T-cell (primary cell): ENCODE measurements around the gene TMEM184A. TPM values are rescaled to one million over a fixed set of nuclear protein-coding genes. Genes with fewer than 3 reads are reported as not detected.
A peak's percentile ranks its signal among the peaks of the same experiment; 100 is the strongest.

Experiments used
- ATAC-seq, 4 experiments: fragments of 200-7000 bp in 3 of 4; fragments of 150-1000 bp in 1 of 4; cut with Tn5 transposase; replicated peaks in 1 of 4; 1 replicate in 3 of 4; 2 replicates in 1 of 4; pipeline ENCODE4 v1.10.0; 2021; ENCODE audit warnings: moderate library complexity in 3 of 4, mild to moderate bottlenecking in 2 of 4, moderate number of reproducible peaks in 1 of 4
- CTCF ChIA-PET, 2 donors: fragments of 300-600 bp; sonication (Branson Sonifier 250); formaldehyde crosslinking; loops; one replicate each; lab custom pipeline; 2022; ENCODE audit warnings: antibody characterized with exemption in 2 of 2; lab: Charles Lee
- POLR2A ChIA-PET, 2 donors: fragments of 300-600 bp; sonication (Branson Sonifier 250); formaldehyde crosslinking; loops; one replicate each; lab custom pipeline; 2022; ENCODE audit warnings: antibody characterized with exemption in 2 of 2; lab: Charles Lee
- DNase-seq, 35 experiments: peaks; one replicate each; pipeline versions ENCODE4 v3.0.0 to v3.0.0-alpha.2; 2013 to 2023
- H3K27ac ChIP-seq: one replicate; pipeline ENCODE4 v1.5.1; 2013; ENCODE audit warnings: low read length
- H3K27me3 ChIP-seq, 2 experiments: replicated peaks in 1 of 2; 1 replicate in 1 of 2; 2 replicates in 1 of 2; pipeline versions ENCODE4 v1.6.1 to v1.7.0; 2013; ENCODE audit warnings: low read length in 1 of 2, mixed read lengths in 1 of 2; ENCODE audit not compliant: control insufficient read depth in 2 of 2, insufficient read depth in 2 of 2; ENCODE audit errors: extremely low read depth in 1 of 2
- H3K36me3 ChIP-seq, 2 donors: 1 replicate in 1 of 2; 2 replicates in 1 of 2; pipeline versions ENCODE4 v1.6.1 to v1.7.0; 2013; ENCODE audit warnings: low read length in 1 of 2; ENCODE audit not compliant: control insufficient read depth in 2 of 2, insufficient read depth in 1 of 2; ENCODE audit errors: extremely low read depth in 1 of 2
- H3K4me1 ChIP-seq, 2 experiments: 1 replicate in 1 of 2; 2 replicates in 1 of 2; pipeline versions ENCODE4 v1.6.1 to v1.7.0; 2013; ENCODE audit warnings: low read length in 2 of 2, mixed read lengths in 1 of 2; ENCODE audit not compliant: insufficient read depth in 2 of 2, control insufficient read depth in 1 of 2; ENCODE audit errors: extremely low read depth in 1 of 2
- H3K4me3 ChIP-seq, 2 donors: 1 replicate in 1 of 2; 2 replicates in 1 of 2; pipeline versions ENCODE4 v1.5.1 to v1.7.0; 2013; ENCODE audit warnings: mild to moderate bottlenecking in 2 of 2, low read length in 1 of 2, moderate library complexity in 1 of 2; ENCODE audit not compliant: control insufficient read depth in 1 of 2; ENCODE audit errors: extremely low read depth in 1 of 2
- H3K9me3 ChIP-seq: 2 replicates; pipeline ENCODE4 v1.7.0; 2013
- H3K27ac Mint-ChIP-seq, 2 donors: one replicate each; pipeline ENCODE4 v1.8.0; 2020 to 2021; ENCODE audit warnings: mild to moderate bottlenecking in 2 of 2, mixed read lengths in 2 of 2
- H3K27me3 Mint-ChIP-seq, 2 donors: one replicate each; pipeline ENCODE4 v1.8.0; 2021 to 2022; ENCODE audit warnings: mixed read lengths in 2 of 2
- H3K36me3 Mint-ChIP-seq: one replicate; pipeline ENCODE4 v1.8.0; 2021; ENCODE audit warnings: mixed read lengths
- H3K4me1 Mint-ChIP-seq, 3 donors: one replicate each; pipeline ENCODE4 v1.8.0; 2020 to 2022; ENCODE audit warnings: mixed read lengths in 3 of 3, mild to moderate bottlenecking in 1 of 3
- H3K4me3 Mint-ChIP-seq, 3 donors: one replicate each; pipeline ENCODE4 v1.8.0; 2020 to 2022; ENCODE audit warnings: mild to moderate bottlenecking in 3 of 3, mixed read lengths in 3 of 3, moderate library complexity in 3 of 3
- H3K9me3 Mint-ChIP-seq, 3 donors: one replicate each; pipeline ENCODE4 v1.8.0; 2020 to 2022; ENCODE audit warnings: mixed read lengths in 3 of 3
- WGBS: methylation state at CpG from one replicate; pipeline ENCODE4 v1.1.5; 2013; ENCODE audit warnings: missing lambda C conversion rate; ENCODE audit not compliant: insufficient coverage; 5-methylcytosine and 5-hydroxymethylcytosine counted together
- total RNA-seq, 35 experiments: library from RNA in 6 of 35; stranded (reverse) in 6 of 35; fragments of 120-200 nt in 1 of 35; gene quantifications; one replicate each; pipeline versions ENCODE4 v1.2.1 to v1.2.4 and lab custom pipeline; 2013 to 2026

Gene TMEM184A
- total RNA-seq, 5 donors from 2014 or later (not counting 1 experiment from before 2014, with no cell fraction given): 0.18 to 0.38 (median 0.33) TPM; not detected in 2

DNA sequence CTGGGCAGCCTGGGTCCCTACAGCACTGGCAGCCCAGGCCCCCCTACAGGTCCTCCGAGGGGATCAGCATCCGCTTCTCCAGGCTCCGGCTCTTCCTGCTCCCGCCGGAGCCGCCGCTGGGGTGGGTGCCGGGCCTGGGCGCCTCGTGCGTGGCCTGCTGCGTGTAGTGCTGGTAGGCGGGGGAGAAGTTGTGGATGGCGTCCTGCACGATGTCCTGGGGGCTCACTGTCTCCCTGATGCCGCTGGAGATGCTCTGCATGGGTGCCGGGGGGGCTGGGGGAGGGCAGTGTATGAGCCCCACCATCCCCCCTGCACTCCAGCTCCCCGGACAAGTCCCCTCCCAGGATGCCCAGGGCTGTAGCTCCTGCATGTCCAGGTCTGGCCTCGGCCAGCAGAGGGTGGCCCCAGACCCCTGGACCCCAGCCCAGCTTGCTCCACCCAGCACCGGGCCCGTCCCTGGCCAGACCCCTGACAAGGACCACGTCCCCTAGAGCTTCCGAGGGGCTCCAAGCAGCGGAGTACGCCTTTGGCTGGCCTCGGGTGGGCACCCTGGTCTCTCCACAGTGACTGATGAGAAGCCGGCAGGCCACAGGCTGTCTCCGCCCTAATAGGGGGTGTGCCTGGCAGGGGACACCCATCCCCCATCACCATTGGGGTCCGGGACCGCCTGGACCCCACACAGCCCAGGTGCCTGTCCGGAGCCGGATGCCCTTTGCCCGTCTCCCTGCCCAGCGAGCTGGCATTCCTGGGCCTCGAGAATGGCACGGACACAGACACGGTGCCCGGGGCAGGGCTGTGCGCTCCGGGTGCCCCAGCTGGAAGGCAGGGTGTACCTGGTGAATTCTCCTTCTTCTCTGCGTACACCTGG lies 8.9 kb downstream of the TMEM184A start:
- DNase-seq: no peak
- Mint-ChIP-seq H3K9me3 (no peaks in the 10 kb centered on the region), H3K27ac (no peak overlapping the region), H3K27me3 (no peaks in the 10 kb centered on the region), H3K4me3 (no peak overlapping the region), H3K36me3 (peaks cover 9% of the 10 kb centered on the region), H3K4me1 (peaks cover 0 to 7% (median 3%) of the 10 kb centered on the region in 3 donors)
- Histone ChIP-seq H3K36me3 (peaks cover 12 to 13% of the 10 kb centered on the region in 2 donors), H3K4me3 (no peak overlapping the region), H3K27ac (no peak overlapping the region), H3K27me3 (no peaks in the 10 kb centered on the region), H3K9me3 (no peaks in the 10 kb centered on the region), H3K4me1 (no peaks in the 10 kb centered on the region)
- 88% methylated on average over 26 of the region's 41 CpGs for whole genome bisulfite sequencing
- CTCF ChIA-PET: no interaction called here
- ATAC-seq: no peak
- POLR2A ChIA-PET: no interaction called here

DNA sequence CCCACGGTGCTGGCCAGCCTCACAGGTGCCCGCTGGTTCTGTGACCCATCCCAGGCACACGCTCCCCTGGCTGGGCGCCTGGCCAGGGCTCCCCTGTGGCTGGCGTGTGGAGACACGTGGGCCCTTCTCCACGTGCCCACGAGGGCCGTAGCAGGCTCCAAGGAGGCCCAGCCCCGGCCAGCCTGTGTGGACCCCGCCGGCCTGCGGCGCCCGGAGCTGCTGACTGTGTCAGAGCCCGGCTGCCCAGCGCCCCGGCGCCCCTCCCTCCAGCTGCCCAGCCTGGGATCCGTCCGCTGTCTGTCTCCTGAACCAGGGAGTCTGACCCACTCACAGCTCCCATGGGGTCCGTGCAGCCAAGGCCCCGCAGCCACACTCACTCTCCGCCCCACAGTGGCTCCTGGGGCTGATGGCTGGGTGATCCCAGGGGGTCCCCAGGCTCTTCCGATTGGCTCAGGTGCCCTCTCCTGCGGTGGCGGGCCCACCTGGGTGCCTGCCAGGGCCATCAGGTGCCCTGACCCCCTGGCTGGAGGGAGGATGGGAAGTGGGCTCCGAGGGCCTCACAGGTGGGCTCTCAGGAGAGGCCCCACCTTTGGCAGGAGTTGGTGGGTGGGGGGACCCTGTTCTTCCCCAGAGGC lies 9.6 kb downstream of the TMEM184A start:
- H3K27ac Mint-ChIP-seq: no peak overlapping the region
- H3K9me3 ChIP-seq: no peaks in the 10 kb centered on the region
- ATAC-seq (no peak), DNase-seq (no peak)
- H3K9me3 Mint-ChIP-seq: no peaks in the 10 kb centered on the region
- H3K4me3 ChIP-seq: no peak overlapping the region
- H3K4me1 ChIP-seq: no peaks in the 10 kb centered on the region
- CTCF ChIA-PET: no interaction called here
- H3K36me3 Mint-ChIP-seq: peaks cover 12% of the 10 kb centered on the region
- no peaks in the 10 kb centered on the region for H3K27me3 Mint-ChIP-seq
- H3K27ac ChIP-seq: no peak overlapping the region
- no peak overlapping the region for H3K4me3 Mint-ChIP-seq
- peaks cover 0 to 7% (median 3%) of the 10 kb centered on the region in 3 donors for H3K4me1 Mint-ChIP-seq
- H3K36me3 ChIP-seq: peaks cover 14 to 20% of the 10 kb centered on the region in 2 donors
- 90% methylated on average over 20 of the region's 28 CpGs for WGBS
- H3K27me3 ChIP-seq: no peaks in the 10 kb centered on the region
- POLR2A ChIA-PET: no interaction called here

DNA sequence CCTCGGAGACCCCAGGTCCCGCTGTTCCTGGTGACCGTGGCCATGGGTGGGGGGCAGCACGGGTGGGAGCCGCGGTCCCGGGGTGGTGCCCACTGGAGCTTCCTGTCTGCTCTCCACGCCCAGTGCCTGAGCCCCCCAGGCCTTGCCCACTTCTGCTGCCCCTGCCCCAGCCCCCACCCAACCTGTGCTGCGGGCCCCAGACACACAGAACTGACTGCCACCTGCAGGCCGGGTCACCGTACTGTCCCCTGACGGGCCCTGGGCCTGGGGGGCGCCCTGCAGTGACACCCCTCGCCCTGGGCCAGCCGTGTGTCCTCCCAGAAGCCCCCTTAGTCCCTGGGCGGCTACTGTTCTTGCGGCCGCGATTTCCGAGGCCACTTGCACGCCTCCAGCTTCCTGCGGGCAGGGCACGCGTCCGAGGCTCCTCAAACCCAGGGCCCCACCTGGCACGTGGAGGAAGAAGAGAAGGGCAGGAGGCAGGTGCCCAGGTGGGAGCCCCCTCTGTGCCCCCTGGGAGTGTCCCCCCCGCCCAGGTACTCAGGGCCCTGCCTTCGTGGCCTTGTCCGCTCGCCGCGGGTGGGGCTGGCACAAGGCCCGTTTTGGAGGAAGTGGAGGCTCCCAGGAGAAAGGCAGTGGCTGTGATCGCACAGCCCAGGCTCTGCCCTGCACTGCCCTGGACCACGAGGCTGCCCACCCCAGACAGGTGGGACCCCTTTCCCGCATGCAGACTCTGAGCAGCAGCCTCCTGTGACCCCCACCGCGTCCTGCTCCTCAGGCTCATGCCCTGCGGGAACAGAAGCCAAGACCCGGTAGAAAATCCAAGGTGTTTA lies 10.4 kb downstream of the TMEM184A start:
- ATAC-seq (peak in 1 of 4 experiments; percentile 10), DNase-seq (no peak)
- Histone ChIP-seq H3K4me1 (no peaks in the 10 kb centered on the region), H3K27ac (no peak overlapping the region), H3K27me3 (no peaks in the 10 kb centered on the region), H3K9me3 (no peaks in the 10 kb centered on the region), H3K4me3 (no peak overlapping the region), H3K36me3 (peaks cover 21 to 26% of the 10 kb centered on the region in 2 donors)
- ChIA-PET CTCF (interaction anchor here in 1 of 2 donors (0.5 kb wide), 1 partner anchor 1524 kb away, joined by 3 read pairs; no protein-coding TSS in a partner anchor), POLR2A (no interaction called here)
- H3K4me3 Mint-ChIP-seq: no peak overlapping the region
- H3K36me3 Mint-ChIP-seq: peaks cover 12% of the 10 kb centered on the region
- 77% methylated on average over 36 of the region's 40 CpGs for WGBS
- H3K4me1 Mint-ChIP-seq: peaks cover 0 to 7% (median 3%) of the 10 kb centered on the region in 3 donors
- no peak overlapping the region for H3K27ac Mint-ChIP-seq
- no peaks in the 10 kb centered on the region for H3K27me3 Mint-ChIP-seq
- no peaks in the 10 kb centered on the region for H3K9me3 Mint-ChIP-seq

DNA sequence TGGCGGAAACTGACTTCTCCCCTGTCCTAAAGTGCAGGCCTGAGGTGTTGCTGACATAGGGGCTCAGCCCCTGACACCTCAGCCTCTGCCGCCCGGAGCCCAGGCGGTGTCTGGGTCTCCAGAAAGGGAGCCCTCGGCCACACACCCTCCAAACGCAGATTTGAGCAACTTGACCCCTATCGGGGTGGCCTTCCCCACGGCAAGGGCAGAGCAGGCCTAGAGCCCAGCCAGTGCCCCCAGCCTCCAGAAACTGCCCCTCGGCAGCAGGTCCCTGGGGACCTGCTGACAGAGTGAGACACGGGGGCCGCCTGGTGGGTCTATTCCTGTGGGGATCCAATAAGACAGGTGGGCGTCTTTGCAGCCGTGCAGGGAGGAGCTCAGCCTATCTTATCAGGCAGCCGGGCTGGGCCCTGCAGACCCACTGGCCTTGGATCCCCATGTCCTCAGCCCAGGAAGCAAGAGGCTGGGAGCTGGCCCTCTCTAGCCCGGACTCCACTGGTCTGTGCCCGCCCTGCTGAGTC lies 11.0 kb downstream of the TMEM184A start:
- no peak overlapping the region for H3K4me3 Mint-ChIP-seq

DNA sequence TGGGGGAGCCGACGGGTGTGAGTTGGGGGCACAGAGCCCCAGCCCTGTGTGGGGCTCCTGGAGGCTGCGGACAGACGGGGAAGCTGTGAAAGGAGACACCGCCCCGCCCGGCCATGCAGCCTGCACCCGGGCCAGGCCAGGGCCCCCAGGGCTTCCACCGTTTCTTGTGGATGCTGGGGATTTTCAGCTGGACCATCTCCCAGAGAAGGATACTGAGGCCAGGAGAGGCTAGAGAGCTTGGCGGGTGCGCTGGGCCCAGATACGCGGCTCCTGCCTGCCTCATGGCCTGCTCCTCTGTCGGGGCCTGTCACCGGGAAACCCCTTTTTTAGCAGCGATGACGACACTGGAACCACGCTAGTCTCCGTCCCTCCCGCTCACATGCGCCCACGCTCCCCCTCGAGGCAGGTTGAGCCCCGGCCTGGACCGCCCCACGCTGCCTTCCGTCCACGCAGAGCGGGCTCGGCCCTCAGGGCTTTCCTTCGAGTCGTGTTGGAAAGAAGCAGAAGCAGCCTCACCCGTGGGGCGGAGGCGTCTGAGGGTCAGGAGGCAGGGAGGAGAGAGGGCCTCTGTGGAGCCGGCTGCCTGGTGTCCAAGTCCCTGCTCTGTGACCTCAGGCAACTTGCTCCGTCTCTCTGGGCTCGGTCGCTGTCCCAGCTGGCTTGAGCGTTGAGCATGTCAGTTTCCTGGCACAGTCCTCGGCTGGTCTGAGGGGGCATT lies 11.7 kb downstream of the TMEM184A start:
- H3K36me3 Mint-ChIP-seq: peaks cover 12% of the 10 kb centered on the region
- WGBS: 80% methylated on average over 39 of the region's 41 CpGs
- peaks cover 25 to 37% of the 10 kb centered on the region in 2 donors for H3K36me3 ChIP-seq
- DNase-seq (no peak), ATAC-seq (no peak)
- H3K4me1 ChIP-seq: no peaks in the 10 kb centered on the region
- H3K4me3 ChIP-seq: no peak overlapping the region
- H3K9me3 ChIP-seq: no peaks in the 10 kb centered on the region
- H3K9me3 Mint-ChIP-seq: no peaks in the 10 kb centered on the region
- H3K27me3 ChIP-seq: no peaks in the 10 kb centered on the region
- no peak overlapping the region for H3K27ac ChIP-seq
- H3K27me3 Mint-ChIP-seq: no peaks in the 10 kb centered on the region
- H3K4me3 Mint-ChIP-seq: no peak overlapping the region
- POLR2A ChIA-PET: interaction anchor here in 1 of 2 donors (0.6 kb wide), 1 partner anchor 10 kb away, joined by 7 read pairs; no protein-coding TSS in a partner anchor
- CTCF ChIA-PET: no interaction called here
- peaks cover 0 to 7% (median 3%) of the 10 kb centered on the region in 3 donors for H3K4me1 Mint-ChIP-seq
- no peak overlapping the region for H3K27ac Mint-ChIP-seq

More for the DNA sequence above, 11.0 kb downstream of the TMEM184A start:
- ATAC-seq (peak in 1 of 4 experiments; percentile 1), DNase-seq (no peak)
- Histone ChIP-seq H3K4me1 (no peaks in the 10 kb centered on the region), H3K27ac (no peak overlapping the region), H3K27me3 (no peaks in the 10 kb centered on the region), H3K9me3 (no peaks in the 10 kb centered on the region), H3K36me3 (peaks cover 25 to 31% of the 10 kb centered on the region in 2 donors), H3K4me3 (no peak overlapping the region)
- 92% methylated on average over 14 of the region's 16 CpGs for WGBS
- Mint-ChIP-seq H3K9me3 (no peaks in the 10 kb centered on the region), H3K27me3 (no peaks in the 10 kb centered on the region), H3K4me1 (peaks cover 0 to 7% (median 3%) of the 10 kb centered on the region in 3 donors), H3K36me3 (peaks cover 12% of the 10 kb centered on the region), H3K27ac (no peak overlapping the region)
- POLR2A ChIA-PET: no interaction called here
- CTCF ChIA-PET: interaction anchor here in 1 of 2 donors (0.5 kb wide), 1 partner anchor 1524 kb away, joined by 3 read pairs; no protein-coding TSS in a partner anchor
